NCI-H226 (cell line): ENCODE data around the gene ERCC6.

ENCODE experiments used
- DNase-seq: peaks from one replicate; pipeline ENCODE4 v3.0.0-alpha.2; 2015

ERCC6 gene

DNA sequence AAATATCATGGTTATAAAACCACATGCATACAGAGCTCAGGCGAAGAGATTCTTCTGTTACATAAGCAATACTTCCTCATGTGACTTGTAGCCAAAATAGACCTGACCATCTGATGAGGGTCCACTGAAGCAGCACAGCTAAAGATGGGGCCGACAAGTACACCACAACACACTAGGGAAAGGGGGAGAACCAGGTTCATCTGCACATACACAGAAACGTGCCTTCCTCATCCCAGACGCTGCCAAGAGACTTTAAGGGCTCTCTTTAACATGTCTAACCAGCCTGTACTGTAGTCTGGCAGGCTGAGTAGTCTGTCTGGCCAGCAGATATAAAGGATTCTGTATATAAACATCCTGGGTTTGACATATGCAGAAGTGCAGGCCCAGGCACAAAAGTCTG lies 30.3 kb downstream of the ERCC6 start:
- DNase-seq, result no peak

DNA sequence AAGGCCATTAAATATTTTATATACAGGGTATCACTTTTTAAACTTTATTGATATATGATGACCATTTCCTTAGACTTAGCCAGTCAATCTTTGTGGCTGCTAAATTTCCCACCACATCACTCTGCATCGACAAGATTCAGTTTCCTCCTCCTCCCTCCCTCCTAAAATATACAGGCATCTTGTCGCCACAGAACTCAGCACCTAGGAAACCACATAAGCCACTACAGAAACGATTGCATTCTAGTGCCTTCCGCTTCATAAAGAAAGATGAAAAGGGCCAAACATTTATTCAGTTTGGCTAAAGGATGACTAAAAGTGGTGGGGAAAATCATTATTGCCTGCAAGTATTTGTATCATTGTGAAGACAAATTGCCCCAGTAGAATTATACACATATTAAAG lies 30.7 kb downstream of the ERCC6 start:
- no peak for DNase-seq

DNA sequence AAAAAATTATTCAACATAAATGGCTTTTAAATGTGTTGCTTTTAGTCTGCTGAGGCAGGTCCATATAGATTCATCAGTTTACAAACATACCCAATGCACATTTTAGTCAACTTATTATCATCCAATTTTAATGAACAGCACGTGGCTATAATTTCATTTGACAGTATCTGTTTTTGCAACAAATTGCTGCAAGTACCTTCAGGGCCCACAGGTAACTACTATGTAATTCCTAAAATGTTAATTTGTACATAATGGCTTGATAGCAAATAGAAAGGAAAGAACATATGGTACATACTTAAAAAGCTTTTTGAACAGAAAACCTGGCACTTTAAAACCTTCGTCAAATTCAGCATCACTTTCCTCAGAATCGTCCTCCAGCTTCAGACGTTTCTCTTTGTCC lies 33.3 kb downstream of the ERCC6 start:
- DNase-seq, result no peak

DNA sequence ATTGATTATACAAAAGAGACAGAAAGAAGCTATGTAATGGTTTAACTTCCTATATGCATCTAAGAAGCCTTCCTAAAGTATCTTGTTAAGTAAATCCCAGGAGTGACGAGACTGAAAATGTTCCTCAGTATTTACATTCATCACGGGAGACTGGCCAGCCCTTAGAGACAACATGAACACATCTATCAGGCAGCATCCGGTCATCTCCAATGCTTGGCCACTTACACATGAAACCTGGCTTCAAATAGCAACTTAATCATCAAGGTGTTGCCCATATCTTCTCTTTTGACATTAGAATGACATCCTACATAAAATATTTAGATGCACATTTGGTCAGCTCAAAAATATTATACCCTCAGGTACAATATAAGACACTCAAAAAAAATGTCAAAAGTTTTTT lies 33.8 kb downstream of the ERCC6 start:
- DNase-seq, result no peak

DNA sequence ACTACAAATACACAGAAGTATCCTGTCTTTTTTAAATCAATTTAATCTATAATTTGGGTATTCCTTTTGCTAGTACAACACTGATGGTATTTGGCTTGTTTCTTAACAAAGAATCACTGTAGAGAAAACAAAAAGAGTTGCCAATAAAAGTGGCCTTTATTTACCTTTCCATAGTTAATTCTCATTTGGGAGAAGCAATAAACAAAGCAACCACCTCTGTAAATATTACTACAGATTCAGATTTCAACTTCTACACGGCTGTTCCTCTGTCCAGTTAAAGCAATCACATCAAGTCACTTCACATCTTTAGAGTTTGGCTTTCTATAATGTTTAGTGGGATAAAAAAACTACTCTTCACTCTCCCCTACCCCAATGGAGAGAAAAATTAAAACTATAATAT lies 34.4 kb downstream of the ERCC6 start:
- no peak for DNase-seq

DNA sequence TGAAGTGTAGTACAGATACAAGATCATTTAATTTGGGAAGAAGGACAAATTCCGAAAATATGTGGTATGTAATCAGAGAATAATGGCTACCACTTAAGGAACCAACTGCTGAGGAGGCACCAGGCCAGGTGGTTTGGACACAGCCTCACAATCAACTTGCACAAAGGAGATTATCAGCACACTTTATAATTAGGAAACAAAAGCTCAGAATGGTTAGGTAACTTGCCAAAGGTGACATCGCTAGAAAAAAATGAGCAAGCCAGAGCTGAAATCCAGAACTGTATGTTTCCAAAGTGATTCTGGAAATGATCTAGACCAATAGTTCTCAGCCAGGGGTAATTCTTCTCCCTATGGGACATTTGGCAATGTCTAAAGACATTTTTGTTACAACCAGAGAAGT lies 36.6 kb downstream of the ERCC6 start:
- no peak for DNase-seq

DNA sequence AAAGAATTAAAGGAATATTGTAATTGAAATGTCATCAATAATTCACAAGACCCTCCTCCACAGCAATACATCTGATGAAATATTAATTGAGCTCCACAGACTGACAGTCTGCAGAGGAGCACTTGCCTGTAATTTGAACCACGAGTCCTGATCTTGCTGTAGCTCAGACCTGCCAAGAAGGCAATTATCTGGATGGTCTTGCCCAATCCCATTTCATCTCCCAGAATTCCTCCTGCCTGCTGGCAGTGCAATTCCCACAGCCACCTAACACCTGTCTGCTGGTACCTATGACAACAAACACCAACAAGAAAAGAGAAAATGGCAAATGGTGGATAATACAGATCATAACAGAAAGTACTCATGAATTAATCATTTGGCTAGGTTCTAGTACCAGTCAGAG lies 38.5 kb downstream of the ERCC6 start:
- peak; percentile 4 for DNase-seq

DNA sequence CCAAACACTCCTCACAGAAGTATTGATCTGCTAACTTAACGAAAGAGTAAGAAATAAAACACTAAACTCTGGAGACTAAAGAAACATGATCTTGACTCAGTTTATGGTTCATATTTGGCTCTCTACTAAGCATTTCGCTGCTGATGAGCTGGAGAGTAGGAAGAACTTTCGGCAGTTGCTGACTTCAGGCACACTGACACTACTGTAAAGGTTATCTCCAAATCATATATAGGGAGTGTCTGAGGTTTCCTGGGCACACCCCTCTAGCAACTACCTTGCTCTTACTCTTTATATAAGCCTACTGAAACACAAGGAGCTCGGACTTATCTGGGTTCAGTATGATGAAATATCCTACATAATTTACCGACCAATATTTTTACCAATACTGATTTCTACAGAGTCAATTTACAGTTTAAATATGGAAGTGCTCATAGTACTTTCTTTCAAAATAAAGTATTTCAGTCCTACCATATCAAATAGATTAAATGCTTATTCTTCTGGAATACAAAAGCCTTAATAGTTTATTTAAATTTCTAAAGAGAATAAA lies 39.5 kb downstream of the ERCC6 start:
- no peak for DNase-seq

DNA sequence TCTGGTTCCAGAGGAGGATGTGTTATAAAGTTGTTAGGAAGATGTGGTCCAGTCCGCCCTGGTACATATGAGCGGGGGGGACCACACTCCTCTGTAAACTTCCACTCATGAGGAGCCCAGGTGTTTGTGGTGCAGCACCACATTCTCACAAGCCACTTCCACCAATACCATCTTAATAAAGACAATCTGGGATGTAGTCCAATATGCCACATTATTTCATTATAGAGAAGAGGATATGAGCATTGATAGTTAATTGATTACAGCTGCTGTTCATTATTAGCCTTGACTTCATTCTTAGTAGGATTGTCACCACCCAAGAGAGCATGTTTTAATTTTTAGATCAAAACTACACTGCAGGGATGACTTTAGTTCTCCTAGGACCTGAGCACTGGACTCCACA lies 40.5 kb downstream of the ERCC6 start:
- no peak for DNase-seq

DNA sequence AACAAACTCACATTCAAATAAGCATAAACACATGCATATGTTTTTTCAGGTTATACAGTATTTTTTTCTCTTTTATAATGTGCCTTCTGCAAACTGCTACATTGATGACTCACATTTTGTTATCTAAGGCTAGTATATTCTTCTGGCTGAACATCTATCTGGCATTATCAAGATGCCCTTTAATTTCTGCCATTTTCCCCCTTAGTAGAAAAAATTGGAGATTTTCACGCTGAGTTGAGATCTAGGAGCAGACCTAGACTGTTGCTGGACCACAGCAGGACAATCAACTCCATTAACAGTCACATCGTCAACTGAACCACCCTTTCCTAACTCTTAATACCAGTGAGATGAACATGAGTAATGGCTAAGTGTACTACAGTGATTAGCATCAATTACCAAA lies 41.6 kb downstream of the ERCC6 start:
- no peak for DNase-seq

DNA sequence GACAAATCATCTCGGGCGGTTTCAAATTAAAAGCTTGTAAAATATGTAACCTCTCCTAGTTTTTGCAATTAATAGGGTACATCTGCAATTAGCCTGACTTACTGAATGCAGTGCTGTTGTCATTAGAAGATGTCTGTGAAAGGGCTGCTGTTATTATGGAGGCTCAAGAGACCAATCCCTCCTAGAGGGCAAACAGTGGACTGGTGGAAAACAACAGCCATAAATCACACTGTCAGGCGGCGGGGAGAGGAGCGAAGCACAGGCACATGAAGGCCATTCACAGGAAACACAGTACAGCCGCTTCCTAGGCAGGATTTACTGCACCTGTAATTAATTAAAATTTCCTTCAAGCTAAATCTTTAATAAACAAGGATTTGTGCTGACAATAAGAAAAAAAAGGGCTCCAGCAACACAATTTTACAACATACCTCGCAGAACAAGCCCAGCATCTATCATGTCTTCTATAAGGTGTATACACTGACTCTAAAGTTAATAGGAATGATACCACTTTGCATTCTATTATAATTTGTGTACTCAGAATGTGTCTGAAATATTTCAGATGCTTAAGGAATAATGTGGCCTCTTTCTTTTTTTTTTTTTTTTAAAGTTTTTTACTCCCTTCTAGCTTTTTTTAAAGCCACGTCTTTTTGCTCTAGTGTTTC lies 50.7 kb downstream of the ERCC6 start:
- DNase-seq, result no peak

DNA sequence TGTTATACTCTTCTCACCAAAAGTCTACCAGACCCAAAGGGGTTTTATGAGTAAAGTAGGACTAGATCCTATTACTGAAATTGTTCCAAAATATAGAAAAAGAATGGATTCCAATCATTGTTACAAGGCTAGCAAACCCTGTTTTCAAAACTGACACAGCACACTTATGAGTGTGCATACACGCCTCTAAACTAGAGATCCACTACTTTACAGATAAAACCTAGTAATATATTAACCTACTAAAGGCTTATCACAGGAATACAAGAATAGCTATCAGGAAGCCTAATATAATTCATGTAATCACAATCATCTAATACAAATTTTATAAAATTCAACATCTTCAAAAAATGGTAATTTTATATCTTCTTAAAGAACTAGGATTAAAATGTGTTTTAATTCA lies 52.2 kb downstream of the ERCC6 start:
- no peak for DNase-seq

DNA sequence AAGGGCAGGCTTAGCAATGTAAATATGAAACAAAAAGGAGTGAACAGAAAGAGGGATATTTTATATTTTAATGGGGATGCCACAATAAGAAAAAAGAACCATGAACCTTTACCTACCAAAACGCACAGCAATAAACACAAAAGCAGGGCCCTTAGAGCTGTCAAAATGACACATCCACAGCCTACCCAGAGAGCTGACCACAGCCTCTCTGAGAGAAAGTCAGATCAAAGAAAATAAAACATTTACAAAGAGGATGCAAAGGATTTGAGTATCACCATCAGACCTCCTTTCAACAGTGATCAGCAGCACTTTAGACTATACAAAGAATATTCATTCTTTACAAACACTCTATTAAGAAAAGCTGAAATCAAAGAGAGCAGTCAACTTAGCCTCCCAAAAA lies 52.9 kb downstream of the ERCC6 start:
- no peak for DNase-seq

DNA sequence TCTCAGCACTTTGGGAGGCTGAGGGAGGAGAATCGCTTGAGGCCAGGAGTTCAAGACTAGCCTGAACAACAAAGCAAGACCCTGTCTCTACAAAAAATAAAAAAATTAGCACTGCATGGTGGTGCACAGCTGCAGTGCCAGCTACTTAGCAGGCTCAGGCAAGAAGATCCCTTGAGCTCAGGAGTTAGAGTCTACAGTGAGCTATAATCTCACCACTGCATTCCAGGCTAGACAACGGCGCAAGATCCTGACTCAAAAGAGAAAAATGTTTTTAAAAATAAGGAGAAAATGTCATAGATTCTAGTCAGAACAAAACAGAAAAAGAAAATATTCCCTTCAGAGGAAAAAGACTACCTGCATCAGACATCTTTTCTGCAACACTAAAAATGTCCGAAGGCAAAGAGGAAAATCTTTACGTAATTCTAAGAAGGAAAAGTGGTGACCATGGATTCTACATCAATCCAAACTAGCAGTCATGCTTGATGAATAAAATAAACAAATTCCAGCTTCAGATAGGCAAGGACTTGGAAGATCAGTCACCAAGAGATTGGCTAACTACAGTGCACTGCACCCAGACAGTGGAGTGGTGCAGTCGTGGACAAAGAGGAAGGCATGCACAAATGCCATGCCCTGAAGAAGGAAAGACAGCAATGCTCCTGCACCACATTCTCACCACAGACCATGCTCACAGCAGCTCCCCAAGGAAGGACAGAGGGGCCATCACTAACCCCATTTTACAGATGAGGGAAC lies 54.3 kb downstream of the ERCC6 start:
- peak; percentile 10 for DNase-seq

DNA sequence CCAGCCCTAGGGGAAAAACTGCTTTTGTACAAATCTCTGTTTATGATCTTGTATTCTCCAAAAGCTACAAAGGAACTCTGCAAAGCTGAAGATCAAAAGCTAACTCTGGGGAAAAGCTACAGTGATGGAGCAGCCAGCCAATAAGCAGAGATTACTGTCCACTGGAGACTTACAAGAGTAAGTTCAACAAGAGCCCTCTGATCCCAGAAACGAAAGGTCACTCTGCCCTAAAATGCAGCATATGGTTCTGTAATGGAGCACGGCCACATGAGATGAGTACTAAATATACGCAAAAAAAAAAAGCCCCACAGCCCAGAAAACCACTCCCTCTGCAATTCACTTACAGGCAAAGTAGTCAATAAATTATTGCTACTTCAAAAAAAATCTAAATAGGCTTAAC lies 60.1 kb downstream of the ERCC6 start:
- DNase-seq, result no peak

DNA sequence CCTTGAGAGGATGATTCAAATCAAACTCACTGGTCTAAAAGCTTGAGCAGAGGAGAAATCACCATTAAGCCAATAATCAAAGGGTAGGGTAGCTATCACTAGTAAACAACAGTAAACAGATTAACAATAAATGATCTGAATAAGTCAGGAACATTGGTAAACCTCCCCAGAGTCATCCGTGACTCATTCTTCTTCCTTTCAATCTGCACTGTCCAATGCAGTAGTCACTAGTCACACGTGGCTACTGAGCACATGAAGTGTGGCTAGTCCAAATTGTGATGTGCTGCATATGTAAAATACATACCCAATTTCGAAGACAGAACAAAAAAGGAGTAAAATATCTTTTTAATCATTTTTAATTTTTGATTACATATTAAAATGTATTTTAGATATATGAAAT lies 64.0 kb downstream of the ERCC6 start:
- DNase-seq, result no peak

DNA sequence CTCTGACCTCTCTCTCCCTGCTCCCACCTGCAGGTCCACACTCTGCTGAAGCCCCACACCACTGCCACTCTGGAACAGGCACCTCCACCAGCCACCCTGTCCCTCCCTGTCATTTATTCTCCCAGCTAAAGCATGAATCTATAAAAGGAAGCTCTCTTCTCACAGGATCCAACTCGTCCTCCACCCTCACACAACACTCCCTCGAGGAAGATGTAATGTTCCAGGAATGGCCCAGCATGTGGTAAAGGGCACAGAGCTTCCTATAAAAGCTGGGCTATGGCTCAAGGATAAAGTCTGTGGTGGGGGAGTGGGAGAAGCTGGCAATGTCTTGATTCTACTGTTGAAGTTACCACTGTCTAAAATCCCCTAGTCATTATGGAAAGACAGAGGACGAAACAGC lies 67.4 kb downstream of the ERCC6 start:
- DNase-seq, result no peak

DNA sequence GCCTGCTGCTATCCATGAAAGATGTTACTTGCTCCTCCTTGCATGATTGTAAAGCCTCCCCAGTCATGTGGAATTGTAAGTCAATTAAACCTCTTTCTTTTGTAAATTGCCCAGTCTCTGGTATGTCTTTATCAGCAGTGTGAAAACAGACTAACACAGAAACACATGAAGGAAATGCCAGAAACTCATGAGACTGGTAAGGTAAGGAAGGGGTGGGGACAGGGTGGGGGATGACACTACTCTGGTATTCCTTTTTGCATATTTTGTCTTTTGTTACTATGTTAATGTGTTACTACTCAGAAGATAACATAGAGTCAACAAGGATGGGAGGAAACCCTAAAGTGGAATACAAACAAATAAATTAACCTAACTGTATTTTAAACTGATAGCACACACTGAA lies 73.2 kb downstream of the ERCC6 start:
- no peak for DNase-seq
